Measurements from ENCODE around the gene DLG2.

The DLG2 gene

GRCh38 chr11:85086504-85087284, 540.5 kb downstream of the DLG2 start:
- Histone ChIP-seq H3K36me3 (replicated peaks; ENCODE audit: insufficient read depth, low read length) (no peaks in the 10 kb centered on the region), H3F3A (ENCODE audit: insufficient read depth, low read length) (no peaks in the 10 kb centered on the region), H3K27me3 (replicated peaks; ENCODE audit: insufficient read depth, low read length) (no peaks in the 10 kb centered on the region), H3K27ac (ENCODE audit: low read length) (no peak overlapping the region), H2AFZ (ENCODE audit: low read length) (no peak overlapping the region), H3K79me2 (ENCODE audit: low read length) (no peaks in the 10 kb centered on the region), H3K4me3 (ENCODE audit: low read length) (no peak overlapping the region), H3K9me3 (replicated peaks; ENCODE audit: insufficient read depth, low read length) (no peaks in the 10 kb centered on the region), H3K9me2 (replicated peaks; ENCODE audit: insufficient read depth, low read length) (no peaks in the 10 kb centered on the region), H4K20me1 (ENCODE audit: insufficient read depth, low read length) (no peaks in the 10 kb centered on the region), H3K4me2 (ENCODE audit: low read depth, low read length) (no peak overlapping the region), H3K9ac (ENCODE audit: low read length) (no peak overlapping the region), H3K4me1 (ENCODE audit: low read length) (no peaks in the 10 kb centered on the region)
- DNase-seq, result no peak
- no peak for TF ChIP-seq CTCF (IDR thresholded peaks at IDR 0.05; ENCODE audit: low read length)

GRCh38 chr11:85076535-85077330, 550.4 kb downstream of the DLG2 start:
- Histone ChIP-seq H3F3A (ENCODE audit: insufficient read depth, low read length) (peaks cover 18% of the 10 kb centered on the region), H3K4me1 (ENCODE audit: low read length) (peaks cover 23% of the 10 kb centered on the region), H3K27ac (ENCODE audit: low read length) (peak overlapping the region; percentile 60), H2AFZ (ENCODE audit: low read length) (peak overlapping the region; percentile 26; the same call in 1 of the 2 replicates), H3K36me3 (replicated peaks; ENCODE audit: insufficient read depth, low read length) (no peaks in the 10 kb centered on the region), H3K9ac (ENCODE audit: low read length) (no peak overlapping the region), H3K9me3 (replicated peaks; ENCODE audit: insufficient read depth, low read length) (no peaks in the 10 kb centered on the region), H3K27me3 (replicated peaks; ENCODE audit: insufficient read depth, low read length) (no peaks in the 10 kb centered on the region), H3K9me2 (replicated peaks; ENCODE audit: insufficient read depth, low read length) (no peaks in the 10 kb centered on the region), H3K4me3 (ENCODE audit: low read length) (no peak overlapping the region), H3K79me2 (ENCODE audit: low read length) (no peaks in the 10 kb centered on the region), H4K20me1 (ENCODE audit: insufficient read depth, low read length) (no peaks in the 10 kb centered on the region), H3K4me2 (ENCODE audit: low read depth, low read length) (peak overlapping the region; percentile 30; the same call in 1 of the 2 replicates)
- DNase-seq, result peak; percentile 76
- TF ChIP-seq EZH2phosphoT487 (IDR thresholded peaks at IDR 0.05; ENCODE audit: low read length), result no peak
- no peak for TF ChIP-seq EZH2 (optimal IDR thresholded peaks at IDR 0.05; ENCODE audit: low read depth, low read length)
- no peak for TF ChIP-seq CTCF (IDR thresholded peaks at IDR 0.05; ENCODE audit: low read length)

- DNase-seq, result peak; percentile 83
- Histone ChIP-seq H3K36me3 (replicated peaks; ENCODE audit: insufficient read depth, low read length) (no peaks in the 10 kb centered on the region), H3K4me1 (ENCODE audit: low read length) (peaks cover 18% of the 10 kb centered on the region), H3K27ac (ENCODE audit: low read length) (peak overlapping the region; percentile 37; the same call in 1 of the 2 replicates), H2AFZ (ENCODE audit: low read length) (0 out of 2 replicates have a peak overlapping the region, but pooled peaks have one; percentile 30), H3K4me2 (ENCODE audit: low read depth, low read length) (peak overlapping the region; percentile 51; the same call in 1 of the 2 replicates), H3F3A (ENCODE audit: insufficient read depth, low read length) (peaks cover 10% of the 10 kb centered on the region; the same call in 1 of the 2 replicates), H3K79me2 (ENCODE audit: low read length) (no peaks in the 10 kb centered on the region), H3K9me2 (replicated peaks; ENCODE audit: insufficient read depth, low read length) (no peaks in the 10 kb centered on the region; the same call in 1 of the 2 replicates), H3K9ac (ENCODE audit: low read length) (no peak overlapping the region), H3K9me3 (replicated peaks; ENCODE audit: insufficient read depth, low read length) (no peaks in the 10 kb centered on the region), H3K4me3 (ENCODE audit: low read length) (no peak overlapping the region), H3K27me3 (replicated peaks; ENCODE audit: insufficient read depth, low read length) (no peaks in the 10 kb centered on the region), H4K20me1 (ENCODE audit: insufficient read depth, low read length) (no peaks in the 10 kb centered on the region)
- TF ChIP-seq CTCF (IDR thresholded peaks at IDR 0.05; ENCODE audit: low read length) (no peak), EZH2 (optimal IDR thresholded peaks at IDR 0.05; ENCODE audit: low read depth, low read length) (no peak), EZH2phosphoT487 (IDR thresholded peaks at IDR 0.05; ENCODE audit: low read length) (no peak)
Observed at GRCh38 chr11:85062659-85063058, 564.5 kb downstream of the DLG2 start.

Measured in MM.1S (cell line).